Measurements from ENCODE around the gene HYPK.
"Not testable (repeated sequence)": the region's sequence is repeated elsewhere in the genome, so short reads cannot be mapped to it uniquely, and the experiment has no call there.

The HYPK gene

DNA sequence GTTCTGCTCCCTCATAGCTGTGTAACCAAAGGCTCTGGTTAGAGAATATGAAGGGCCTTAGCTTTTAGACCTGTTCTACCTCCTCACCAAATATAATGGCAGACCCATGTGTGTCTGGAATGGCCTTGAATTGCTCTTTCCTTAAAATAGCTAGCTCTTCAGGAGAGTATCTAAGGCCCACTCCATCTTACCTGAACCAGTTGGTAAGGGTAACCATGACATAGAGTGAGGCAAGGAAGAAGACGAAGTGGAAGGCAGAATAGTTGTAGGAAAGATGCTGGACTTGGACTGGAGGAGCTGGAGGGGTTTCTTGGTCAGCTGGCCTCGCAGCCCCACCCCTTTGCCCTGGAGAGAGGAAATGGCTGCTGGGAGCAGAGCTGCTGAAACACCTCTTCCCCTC lies 5.2 kb upstream of the HYPK start:
- DNase-seq (ENCODE audit: low read depth in 2 of 2), result no peak

DNA sequence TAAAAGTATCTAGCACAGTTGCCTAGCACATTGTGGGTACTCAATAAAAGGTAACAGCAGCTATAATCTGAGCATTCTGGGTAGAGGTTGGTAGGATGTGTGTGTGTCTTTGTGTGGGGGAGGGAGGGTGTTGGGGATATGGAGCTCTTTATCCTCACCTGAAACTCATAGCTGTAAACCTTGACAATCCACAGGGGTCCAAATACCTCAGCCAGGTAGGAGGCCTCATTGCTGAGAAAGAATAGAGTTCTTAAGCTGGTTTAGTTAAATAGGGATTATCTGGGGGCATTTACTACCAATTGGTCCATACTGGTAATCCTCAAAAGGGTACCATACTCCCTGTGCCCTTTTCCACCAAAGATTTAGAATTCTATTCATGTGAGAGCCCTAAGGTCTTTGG lies 4.4 kb upstream of the HYPK start:
- no peak for DNase-seq (ENCODE audit: low read depth in 2 of 2)

DNA sequence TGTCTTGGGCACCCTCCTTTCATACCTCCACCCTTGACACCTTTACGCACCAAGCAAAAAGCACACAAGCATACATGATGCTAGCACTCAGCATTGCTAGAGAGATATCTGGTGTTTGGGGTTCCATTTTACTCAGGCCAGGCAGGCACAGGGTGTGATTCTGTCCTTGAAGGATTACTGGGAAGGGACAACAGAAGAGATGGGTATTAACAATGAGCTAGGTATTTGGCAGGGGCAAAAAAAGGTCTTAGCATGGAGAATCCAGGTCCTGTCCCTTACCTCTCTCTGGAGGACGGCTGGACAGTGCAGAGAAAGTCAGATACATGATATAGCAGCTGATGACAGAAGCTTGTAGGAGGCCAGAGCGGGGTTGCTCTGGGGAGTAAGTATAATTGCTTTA lies 3.8 kb upstream of the HYPK start:
- no peak for DNase-seq (ENCODE audit: low read depth in 2 of 2)

DNA sequence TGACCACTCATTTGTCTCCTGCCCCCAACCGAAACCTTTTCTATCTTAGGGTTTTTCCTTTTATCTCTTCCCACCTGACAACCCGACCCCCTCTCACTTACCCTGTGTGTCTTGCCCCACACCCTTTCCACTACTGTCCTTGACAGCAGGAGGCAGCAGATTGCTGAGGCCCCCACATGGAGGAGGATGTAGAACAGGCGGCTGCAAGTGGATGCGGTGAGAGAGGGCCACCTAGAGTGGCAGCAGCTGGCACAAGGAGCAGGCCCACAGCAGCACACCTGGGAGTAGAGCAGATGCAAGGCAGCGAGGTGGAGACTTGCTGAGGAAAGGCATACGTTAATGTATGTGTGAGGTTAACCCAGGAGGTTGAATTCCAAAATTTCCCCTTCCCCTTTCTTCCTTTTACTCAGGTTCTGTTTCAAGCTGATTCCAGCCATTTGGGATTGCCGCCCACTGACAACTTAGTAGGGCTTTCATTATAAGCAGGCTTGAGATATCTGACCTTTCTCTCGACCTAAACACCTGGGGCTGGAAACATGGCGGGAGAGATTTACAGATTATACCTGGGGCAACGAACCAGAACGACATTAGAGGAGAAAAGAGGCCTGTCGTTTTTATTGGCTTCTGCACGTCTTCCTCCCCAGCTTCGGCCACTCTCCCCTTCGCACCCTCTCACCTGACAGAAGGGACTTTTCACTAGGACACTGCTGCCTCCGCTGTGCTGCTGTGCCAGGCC lies 1.0 kb upstream of the HYPK start:
- no peak for DNase-seq (ENCODE audit: low read depth in 2 of 2)

DNA sequence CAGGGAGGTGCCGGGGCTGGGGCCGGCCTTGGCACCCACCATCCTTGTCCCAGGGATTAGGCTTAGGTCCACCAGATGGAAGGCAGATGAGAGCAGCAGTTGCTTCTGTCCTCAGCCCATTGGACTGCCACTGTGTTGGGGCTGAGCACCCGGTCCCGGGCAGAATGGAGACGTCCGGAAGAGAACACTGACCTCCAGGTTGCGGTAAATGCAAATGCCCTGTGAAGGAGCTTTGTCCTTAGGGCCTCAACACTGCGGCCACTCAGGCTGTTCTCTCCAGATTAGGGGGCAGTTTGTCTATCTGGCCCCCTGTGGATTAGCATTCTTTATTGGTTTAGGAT lies 484 bp upstream of the HYPK start, which contains the start of gene SERINC4:
Gene SERINC4, minus strand, starts transcription at position 276 of the 341 bp plus-strand sequence. Its CDS starts 234 bp downstream, at position 42.
- no peak for DNase-seq (ENCODE audit: low read depth in 2 of 2)

DNA sequence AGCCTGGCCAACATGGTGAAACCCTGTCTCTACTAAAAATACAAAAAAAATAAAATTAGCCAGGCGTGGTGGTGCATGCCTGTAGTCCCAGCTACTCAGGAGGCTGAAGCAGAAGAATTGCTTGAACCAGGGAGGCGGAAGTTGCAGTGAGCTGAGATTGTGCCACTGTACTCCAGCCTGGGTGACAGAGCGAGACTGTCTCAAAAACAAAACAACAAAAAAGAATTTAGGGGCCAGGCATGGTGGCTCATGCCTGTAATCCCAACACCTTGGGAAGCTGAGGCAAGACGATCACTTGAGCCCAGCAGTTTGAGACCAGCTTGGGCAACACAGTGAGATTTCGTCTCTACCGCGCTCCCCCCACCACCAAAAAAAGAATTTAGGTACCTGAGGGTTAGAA lies 2.3 kb downstream of the HYPK start:
- DNase-seq (ENCODE audit: low read depth in 2 of 2), result not testable (repeated sequence)

DNA sequence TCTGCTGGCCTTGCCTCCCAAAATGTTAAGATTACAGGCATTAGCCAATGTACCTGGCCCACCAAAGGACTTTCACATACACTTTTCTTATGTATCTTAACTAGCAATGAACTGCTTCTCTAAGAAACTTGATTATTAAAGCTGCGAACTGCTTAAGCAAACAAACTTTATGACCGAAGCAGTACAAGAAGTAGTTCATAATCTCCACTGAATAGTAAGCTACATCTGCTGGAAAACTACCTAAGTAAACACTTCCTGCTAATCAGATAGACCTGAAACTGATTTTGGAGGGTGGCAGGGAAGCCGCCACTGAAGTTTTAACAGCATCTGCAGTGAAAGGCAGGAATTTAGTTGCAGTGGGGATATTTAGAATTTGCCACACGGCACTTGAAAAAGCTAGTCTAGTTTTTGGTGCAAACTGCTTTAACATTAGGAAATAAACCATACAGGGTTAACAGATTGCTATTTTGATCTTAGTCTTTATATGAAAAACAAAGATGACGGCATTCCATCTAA lies 8.1 kb downstream of the HYPK start:
- DNase-seq (ENCODE audit: low read depth in 2 of 2), result no peak

DNA sequence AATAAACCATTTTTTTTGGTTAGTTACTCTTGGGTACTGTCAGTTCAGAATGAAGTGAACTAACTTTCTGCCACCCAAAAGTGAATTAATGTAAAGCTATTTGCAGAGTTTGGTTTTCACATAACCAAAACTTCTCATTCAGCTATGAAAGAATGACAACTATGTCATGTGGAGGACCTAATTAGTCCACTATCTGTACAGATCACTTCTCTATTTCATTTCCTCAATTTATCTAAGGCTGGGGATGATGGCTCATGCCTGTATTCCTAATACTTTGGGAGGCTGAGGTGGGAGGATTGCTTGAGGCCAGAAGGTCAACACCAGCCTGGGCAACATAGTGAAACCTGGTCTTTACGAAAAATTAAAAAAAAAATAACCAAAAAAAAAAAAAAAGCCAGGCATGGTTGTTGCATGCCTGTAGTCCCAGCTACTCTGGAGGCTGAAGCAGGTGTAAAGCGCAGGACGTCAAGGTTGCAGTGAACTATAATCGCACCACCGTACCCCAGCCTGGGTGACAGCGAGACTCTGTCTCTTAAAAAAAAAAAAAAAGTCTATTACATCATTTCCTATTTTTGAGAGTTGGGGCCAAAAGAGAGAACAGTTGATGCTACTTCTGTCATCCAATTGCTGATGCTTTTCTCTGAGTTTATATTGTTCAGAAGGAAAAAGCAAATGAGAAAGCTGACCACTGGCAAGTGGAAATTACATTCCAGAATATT lies 8.7 kb downstream of the HYPK start:
- DNase-seq (ENCODE audit: low read depth in 2 of 2), result no peak

DNA sequence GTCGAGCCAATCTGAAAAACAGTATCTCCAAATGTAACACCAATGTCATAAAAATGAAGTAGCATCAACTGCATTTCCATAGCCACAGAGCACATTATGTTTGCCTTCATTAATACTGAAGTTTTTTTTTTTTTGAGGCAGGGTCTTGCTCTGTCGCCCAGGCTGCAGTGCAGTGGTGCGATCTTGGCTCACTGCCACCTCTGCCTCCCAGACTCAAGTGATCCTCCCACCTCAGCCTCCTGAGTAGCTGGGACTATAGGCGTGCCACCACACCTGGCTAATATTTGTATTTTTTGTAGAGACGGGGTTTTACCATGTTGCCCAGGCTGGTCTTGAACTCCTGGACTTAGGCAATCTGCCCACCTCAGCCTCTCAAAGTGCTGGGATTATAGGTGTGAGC lies 14.7 kb downstream of the HYPK start:
- DNase-seq (ENCODE audit: low read depth in 2 of 2), result not testable (repeated sequence)

DNA sequence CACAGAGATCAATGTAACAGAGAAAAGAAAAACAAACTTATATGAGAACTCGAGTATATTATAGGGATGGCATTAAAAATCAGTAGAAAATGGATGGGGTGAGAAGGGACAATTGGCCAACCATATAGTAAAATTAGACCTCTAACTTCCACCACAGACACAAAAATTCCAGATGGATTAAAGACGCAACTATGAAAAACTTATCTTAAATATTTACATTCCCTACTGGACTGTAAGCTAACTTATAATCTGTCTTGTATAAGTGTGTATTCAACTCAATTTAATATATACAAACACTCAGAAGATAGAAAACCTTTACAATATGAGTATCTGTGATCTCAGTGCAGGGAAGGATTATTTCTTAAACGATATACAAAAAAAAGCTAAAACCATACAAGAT lies 21.1 kb downstream of the HYPK start:
- no peak for DNase-seq (ENCODE audit: low read depth in 2 of 2)

DNA sequence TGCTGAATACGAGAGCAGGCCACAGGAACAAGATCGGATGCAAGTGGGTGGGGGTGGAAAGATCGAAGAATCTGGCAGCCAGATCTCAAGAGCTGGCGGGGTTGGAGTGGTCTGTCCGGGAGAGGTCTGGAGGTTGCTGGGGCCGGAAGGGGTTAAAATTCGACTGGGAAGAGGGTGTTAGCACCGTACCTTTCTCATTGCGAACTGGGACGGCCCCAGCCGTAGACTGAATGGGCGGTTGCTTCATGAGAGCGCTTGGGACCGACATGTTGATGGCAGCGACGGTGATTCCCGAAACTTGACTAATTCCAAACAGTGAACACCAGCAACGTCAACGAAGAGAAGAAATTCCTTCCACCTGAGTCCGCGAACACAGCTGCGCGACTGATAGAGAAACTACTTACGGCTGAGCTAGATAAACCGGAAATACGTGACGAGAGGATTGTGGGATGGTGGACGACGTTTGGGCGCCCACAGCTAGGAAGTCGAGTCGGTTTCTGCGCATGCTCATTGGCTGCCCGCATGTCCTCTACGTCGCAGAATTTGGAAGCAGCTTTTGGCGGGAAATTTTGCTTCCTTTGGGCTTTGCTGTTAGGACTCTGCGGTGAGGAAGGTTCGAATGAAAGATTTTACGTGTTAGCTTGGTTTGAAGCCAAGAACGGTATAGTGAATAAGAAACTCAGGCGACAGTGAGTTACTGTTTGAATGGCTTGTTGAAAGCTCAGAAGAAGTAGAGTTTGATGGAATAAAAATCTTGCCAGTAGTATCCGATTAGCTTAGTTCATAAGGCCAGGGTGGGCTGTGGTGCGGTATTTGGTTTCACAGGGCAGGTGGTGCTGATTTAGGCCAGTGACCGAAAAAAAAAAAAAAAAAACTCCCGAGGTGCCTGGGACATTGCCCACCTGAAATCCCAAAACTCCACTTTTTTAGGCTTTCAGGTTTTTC lies 24.2 kb downstream of the HYPK start, which contains the start of gene MFAP1:
Gene MFAP1, minus strand, starts transcription at position 389 of the 945 bp plus-strand sequence. Its CDS starts 121 bp downstream, at position 268.
- peak; percentile 84 to 87 for DNase-seq (ENCODE audit: low read depth in 2 of 2)

DNA sequence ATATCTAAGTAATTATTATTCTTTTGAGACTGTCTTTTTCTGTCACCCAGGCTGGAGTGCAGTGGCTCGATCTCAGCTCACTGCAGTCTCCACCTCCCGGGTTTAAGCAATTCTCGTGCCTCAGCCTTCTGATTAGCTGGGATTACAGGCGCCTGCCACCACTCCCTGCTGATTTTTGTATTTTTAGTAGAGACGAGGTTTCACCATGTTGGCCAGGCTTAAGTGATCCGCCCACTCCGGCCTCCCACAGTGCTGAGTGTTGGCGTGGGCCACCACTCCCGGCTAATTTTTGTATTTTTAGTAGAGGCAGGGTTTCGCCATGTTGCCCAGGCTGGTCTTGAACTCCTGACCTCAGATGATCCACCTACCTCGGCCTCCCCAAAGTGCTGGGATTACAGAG lies 24.9 kb downstream of the HYPK start:
- DNase-seq (ENCODE audit: low read depth in 2 of 2), result not testable (repeated sequence)

DNA sequence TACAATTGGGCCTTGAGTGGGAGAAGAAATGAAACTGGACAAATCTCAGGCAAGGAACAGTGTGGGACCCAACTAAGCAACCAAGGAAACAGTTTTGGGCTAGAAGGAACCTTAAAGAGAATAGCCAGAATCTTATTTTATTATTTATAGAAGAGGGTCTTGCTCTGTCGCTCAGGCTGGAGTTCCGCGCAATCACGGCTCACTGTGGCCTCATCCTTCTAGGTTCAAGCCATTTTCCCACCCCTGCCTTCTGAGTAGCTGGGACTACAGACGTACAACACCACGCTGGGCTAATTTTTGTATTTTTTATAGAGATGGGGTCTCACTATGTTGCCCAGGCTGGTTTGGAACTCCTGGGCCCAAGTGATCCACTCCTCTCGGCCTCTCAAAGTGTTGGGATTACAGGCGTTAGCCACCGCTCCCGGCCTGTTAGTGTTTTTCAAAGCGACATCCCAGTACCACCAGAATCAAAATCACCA lies 25.7 kb downstream of the HYPK start:
- DNase-seq (ENCODE audit: low read depth in 2 of 2), result no peak

DNA sequence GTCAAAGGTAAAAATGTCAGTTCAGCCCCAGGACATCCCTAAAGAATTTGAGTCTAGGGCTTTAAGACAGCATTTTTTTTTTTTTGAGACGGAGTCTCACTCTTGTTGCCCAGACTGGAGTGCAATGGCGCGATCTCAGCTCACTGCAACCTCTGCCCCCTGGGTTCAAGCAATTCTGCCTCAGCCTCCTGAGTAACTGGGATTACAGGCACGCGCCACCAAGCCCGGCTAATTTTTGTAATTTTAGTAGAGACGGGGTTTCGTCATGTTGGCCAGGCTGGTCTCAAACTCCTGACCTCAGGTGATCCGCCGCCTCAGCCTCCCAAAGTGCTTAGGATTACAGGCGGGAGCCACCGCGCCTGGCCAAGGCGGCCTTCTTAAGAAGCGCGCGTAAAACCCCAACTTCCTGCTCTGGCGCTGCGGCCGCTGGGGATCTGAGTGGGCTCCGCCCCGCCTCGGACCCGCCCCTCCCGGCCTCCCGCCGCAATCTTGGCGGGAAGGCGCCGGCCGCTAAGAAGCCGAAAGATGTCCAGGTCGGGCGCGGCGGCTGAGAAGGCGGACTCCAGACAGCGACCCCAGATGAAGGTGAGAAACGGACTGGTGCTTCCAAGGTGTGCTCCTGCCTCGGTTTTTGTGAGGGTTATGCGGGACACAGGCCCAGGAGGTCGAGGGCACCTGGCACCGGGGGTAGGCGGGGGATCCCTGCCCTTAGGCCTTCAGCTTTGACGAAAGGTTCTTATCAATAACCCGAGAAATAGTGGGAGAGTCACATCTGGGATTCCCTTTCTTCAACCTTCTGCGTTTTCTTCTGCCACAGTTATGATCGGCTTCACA lies 26.3 kb downstream of the HYPK start, which contains the start of gene WDR76:
Gene WDR76, plus strand, starts transcription at position 495 of the 834 bp plus-strand sequence. Its CDS starts 31 bp downstream, at position 526.
- DNase-seq (ENCODE audit: low read depth in 2 of 2), result peak; percentile 66 to 83

DNA sequence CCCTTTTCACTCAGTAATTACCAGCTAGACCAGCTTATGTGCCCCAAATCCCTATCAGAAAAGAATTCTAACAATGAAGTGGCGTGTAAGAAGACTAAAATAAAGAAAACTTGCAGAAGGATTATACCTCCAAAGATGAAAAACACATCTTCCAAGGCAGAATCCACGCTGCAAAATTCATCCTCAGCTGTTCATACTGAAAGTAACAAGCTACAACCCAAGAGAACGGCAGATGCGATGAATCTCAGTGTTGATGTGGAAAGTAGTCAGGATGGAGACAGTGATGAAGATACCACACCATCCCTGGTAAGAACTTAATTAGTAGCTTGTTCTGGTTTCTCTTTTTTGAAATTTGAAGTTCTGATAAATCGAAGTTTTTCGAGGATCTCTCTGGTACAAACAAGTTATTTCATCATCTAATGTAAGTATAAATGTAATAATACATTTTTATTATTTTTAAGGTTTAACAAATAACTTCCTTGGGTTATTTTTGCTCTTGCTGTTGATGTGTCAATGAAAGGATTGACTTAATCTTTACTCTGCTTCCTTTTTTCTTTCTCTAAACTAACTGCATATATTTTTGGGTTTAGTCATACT lies 27.8 kb downstream of the HYPK start:
- no peak for DNase-seq (ENCODE audit: low read depth in 2 of 2)

DNA sequence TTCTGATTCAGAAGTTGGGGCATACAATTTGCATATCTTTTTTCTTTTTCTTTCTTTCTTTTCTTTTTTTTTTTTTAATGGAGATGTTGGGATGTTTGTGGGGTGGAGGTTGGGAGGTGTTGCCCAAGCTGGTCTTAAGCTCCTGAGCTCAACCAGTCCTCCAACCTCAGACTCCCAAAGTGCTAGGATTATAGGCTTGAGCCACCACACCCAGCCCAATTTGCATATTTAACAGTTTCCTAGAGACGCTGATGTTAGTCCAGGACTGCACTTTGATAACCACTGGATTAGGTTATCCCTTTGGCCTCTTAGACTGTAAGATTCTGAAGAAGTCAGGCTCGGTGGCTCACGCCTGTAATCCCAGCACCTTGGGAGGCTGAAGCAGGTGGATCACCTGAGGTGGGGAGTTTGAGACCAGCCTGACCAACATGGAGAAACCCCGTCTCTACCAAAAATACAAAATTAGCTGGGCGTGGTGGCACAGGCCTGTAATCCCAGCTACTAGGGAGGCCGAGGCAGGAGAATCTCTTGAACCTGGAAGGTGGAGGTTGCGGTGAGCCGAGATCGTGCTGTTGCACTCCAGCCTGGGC lies 29.6 kb downstream of the HYPK start:
- not testable (repeated sequence) for DNase-seq (ENCODE audit: low read depth in 2 of 2)

DNA sequence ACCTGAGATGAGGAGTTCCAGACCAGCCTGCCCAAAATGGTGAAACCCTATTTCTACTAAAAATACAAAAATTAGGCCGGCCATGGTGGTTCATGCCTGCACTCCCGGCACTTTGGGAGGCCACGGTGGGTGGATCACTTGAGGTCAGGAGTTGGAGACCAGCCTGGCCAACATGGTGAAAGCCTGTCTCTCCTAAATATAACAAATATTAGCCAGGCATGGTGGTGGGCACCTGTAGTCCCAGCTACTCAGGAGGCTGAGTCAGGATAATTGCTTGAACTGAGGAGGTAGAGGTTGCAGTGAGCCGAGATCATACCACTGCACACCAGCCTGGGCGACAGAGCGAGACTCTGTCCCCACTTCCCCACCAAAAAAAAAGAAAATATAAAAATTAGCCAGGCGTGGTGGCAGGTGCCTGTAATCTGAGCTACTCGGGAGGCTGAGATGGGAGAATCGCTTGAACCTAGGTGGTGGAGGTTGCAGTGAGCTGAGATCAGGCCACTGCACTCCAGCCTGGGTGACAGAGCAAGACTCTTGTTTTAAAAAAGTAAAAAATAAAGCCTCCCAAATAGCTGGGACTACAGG lies 30.4 kb downstream of the HYPK start:
- DNase-seq (ENCODE audit: low read depth in 2 of 2), result not testable (repeated sequence)

DNA sequence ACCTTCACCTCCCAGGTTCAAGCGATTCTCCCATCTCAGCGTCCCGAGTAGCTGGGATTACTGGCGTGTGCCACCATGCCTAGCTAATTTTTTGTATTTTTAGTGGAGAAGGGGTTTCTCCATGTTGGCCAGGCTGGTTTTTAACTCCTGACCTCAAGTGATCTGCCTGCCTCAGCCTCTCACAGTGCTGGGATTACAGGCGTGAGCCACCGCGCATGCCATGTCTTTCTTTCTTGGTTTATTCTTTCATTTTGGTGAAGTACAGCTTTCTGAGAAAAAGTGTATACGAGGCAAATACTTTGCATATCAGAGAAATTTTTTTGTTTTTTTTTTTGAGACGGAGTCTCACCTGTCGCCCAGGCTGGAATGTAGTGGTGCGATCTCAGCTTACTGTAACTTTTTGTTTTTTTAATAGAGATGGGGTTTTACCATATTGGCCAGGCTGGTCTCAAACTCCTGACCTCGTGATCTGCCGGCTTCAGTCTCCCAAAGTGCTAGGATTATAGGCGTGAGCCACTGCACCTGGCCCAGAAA lies 31.2 kb downstream of the HYPK start:
- not testable (repeated sequence) for DNase-seq (ENCODE audit: low read depth in 2 of 2)

DNA sequence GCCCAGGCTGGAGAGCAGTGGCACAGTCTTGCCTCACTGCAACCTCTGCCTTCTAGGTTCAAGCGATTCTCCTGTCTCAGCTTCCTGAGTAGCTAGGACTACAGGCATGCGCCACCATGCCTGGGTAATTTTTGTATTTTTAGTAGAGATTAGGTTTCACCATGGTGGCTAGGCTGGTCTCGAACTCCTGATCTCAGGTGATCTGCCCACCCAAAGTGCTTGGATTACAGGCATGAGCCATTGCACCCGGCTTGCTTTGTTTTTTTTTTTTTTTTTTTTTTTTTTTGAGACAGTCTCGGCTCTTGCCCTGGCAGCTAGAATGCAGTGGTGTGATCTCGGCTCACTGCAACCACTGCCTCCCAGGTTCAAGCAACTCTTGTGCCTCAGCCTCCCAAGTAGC lies 32.1 kb downstream of the HYPK start:
- not testable (repeated sequence) for DNase-seq (ENCODE audit: low read depth in 2 of 2)
